ENCODE results near the gene TMEM175. TPM values are rescaled to one million over a fixed set of nuclear protein-coding genes. Genes with fewer than 3 reads are reported as not detected.

Gene TMEM175
- polyA plus RNA-seq, 1 donor (not counting 4 experiments of a cell fraction or from before 2014, with no cell fraction given), result 23.2 TPM

DNA sequence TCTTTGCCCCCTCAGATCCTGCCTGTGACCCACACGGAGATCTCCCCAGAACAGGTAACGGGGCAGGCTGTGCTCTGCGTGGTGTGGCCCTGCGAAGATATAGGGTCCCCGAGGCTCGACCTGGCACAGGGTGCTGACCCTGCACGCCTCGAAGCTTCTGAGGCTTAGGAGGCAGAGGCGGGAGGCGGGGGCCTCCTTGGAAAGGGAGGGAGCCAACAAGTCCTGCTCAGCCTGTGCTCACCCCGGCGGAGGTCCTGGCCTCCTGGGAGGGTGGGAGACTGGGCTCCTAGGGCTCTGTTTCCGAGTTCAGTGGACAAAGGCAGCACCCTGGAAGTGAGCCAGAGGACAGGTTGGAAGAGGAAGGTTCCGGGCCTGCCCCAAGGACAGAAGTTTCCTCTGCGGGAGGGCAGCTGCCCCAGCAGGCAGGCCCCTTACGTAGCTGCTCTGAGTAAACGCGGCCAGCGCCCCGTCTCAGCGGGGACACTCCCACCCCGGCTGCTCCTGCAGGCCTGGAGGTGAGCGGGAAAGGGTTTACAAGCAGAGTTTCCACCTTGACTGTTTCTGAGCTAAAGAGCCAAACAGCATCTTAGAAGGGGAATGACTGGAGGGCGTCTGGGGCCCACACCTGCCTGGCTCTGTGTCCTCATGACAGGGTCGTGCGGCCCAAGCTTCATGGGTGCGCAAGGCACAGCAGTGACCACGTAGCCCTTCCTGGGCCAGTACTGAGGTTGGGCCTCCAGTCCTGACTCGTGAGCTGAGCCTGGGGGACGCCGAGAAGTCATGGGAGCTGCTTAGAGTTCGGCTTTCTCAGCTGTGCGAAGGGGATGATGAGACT, 16.1 kb downstream of the TMEM175 start:
- DNase-seq (ENCODE audit: low read depth, low spot score), result no peak
- Histone ChIP-seq H3K9ac (ENCODE audit: control insufficient read depth, extremely low read depth, insufficient read depth, low read length) (no peak overlapping the region), H3K27ac (ENCODE audit: control insufficient read depth, insufficient read depth, low read length) (no peak overlapping the region), H3K4me1 (ENCODE audit: control insufficient read depth, extremely low read depth, insufficient read depth, low read length) (no peaks in the 10 kb centered on the region), H3K4me3 (ENCODE audit: control insufficient read depth in 2 of 3, extremely low read depth in 1 of 3, insufficient read depth in 2 of 3, low read depth in 1 of 3, low read length in 3 of 3) (no peak overlapping the region), H3K4me2 (ENCODE audit: control insufficient read depth, extremely low read depth, insufficient read depth, low read depth, low read length) (no peak overlapping the region), H3K36me3 (ENCODE audit: control insufficient read depth in 2 of 2, extremely low read depth in 1 of 2, insufficient read depth in 2 of 2, low read length in 2 of 2) (no peaks in the 10 kb centered on the region), H3K9me1 (ENCODE audit: control insufficient read depth, extremely low read depth, insufficient read depth, low read length) (no peaks in the 10 kb centered on the region), H3K27me3 (ENCODE audit: control insufficient read depth, extremely low read depth, insufficient read depth, low read length) (no peaks in the 10 kb centered on the region), H3K9me3 (ENCODE audit: control insufficient read depth, low read depth, low read length) (no peaks in the 10 kb centered on the region), H2AFZ (ENCODE audit: control insufficient read depth, low read length) (no peak overlapping the region), H3K79me2 (ENCODE audit: control insufficient read depth, insufficient read depth, low read length) (no peaks in the 10 kb centered on the region), H4K20me1 (ENCODE audit: control insufficient read depth, extremely low read depth, insufficient read depth, low read length) (no peaks in the 10 kb centered on the region)
- TF ChIP-seq EZH2 (IDR thresholded peaks at IDR 0.05; ENCODE audit: low read length), result no peak
- TF ChIP-seq, protein P1, sequence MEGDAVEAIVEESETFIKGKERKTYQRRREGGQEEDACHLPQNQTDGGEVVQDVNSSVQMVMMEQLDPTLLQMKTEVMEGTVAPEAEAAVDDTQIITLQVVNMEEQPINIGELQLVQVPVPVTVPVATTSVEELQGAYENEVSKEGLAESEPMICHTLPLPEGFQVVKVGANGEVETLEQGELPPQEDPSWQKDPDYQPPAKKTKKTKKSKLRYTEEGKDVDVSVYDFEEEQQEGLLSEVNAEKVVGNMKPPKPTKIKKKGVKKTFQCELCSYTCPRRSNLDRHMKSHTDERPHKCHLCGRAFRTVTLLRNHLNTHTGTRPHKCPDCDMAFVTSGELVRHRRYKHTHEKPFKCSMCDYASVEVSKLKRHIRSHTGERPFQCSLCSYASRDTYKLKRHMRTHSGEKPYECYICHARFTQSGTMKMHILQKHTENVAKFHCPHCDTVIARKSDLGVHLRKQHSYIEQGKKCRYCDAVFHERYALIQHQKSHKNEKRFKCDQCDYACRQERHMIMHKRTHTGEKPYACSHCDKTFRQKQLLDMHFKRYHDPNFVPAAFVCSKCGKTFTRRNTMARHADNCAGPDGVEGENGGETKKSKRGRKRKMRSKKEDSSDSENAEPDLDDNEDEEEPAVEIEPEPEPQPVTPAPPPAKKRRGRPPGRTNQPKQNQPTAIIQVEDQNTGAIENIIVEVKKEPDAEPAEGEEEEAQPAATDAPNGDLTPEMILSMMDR (optimal IDR thresholded peaks at IDR 0.05 in 1 of 3, IDR thresholded peaks at IDR 0.05 in 1 of 3, conservative IDR thresholded peaks at IDR 0.05 in 1 of 3; ENCODE audit: extremely low read depth in 1 of 3, insufficient read depth in 2 of 3, low read length in 3 of 3), result no peak
- FAIRE-seq, result no peak
- dilution Hi-C loops (cut with MboI; ENCODE audit: extremely low pct_ligation_motif_present, low sequenced_read_pairs), result no loop called here

DNA sequence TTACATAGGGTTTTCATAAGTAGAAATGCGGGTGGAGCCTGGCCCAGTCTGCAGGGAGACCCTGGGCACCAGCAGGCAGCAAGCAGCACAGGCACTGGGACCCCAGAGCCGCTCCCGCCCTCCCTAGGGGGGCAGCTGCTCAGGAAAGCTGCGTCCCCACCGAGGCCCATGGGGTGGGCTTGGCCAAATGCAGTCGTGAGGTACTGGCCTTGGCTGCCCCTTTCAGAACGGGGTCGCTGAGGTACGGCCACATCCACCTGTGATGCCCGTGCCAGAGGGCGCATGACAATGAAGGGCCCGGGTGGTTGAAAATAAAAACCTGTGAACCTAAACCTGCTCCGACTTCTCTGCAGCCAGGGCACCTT, 16.7 kb downstream of the TMEM175 start:
- Histone ChIP-seq H3K36me3 (ENCODE audit: control insufficient read depth in 2 of 2, extremely low read depth in 1 of 2, insufficient read depth in 2 of 2, low read length in 2 of 2) (no peaks in the 10 kb centered on the region), H3K9me1 (ENCODE audit: control insufficient read depth, extremely low read depth, insufficient read depth, low read length) (no peaks in the 10 kb centered on the region), H3K9me3 (ENCODE audit: control insufficient read depth, low read depth, low read length) (no peaks in the 10 kb centered on the region), H3K27ac (ENCODE audit: control insufficient read depth, insufficient read depth, low read length) (no peak overlapping the region), H3K27me3 (ENCODE audit: control insufficient read depth, extremely low read depth, insufficient read depth, low read length) (no peaks in the 10 kb centered on the region), H3K9ac (ENCODE audit: control insufficient read depth, extremely low read depth, insufficient read depth, low read length) (no peak overlapping the region), H3K4me2 (ENCODE audit: control insufficient read depth, extremely low read depth, insufficient read depth, low read depth, low read length) (no peak overlapping the region), H4K20me1 (ENCODE audit: control insufficient read depth, extremely low read depth, insufficient read depth, low read length) (no peaks in the 10 kb centered on the region), H3K4me3 (ENCODE audit: control insufficient read depth in 2 of 3, extremely low read depth in 1 of 3, insufficient read depth in 2 of 3, low read depth in 1 of 3, low read length in 3 of 3) (no peak overlapping the region), H3K4me1 (ENCODE audit: control insufficient read depth, extremely low read depth, insufficient read depth, low read length) (no peaks in the 10 kb centered on the region), H3K79me2 (ENCODE audit: control insufficient read depth, insufficient read depth, low read length) (no peaks in the 10 kb centered on the region), H2AFZ (ENCODE audit: control insufficient read depth, low read length) (no peak overlapping the region)
- dilution Hi-C loops (cut with MboI; ENCODE audit: extremely low pct_ligation_motif_present, low sequenced_read_pairs), result no loop called here
- TF ChIP-seq EZH2 (IDR thresholded peaks at IDR 0.05; ENCODE audit: low read length), result no peak
- TF ChIP-seq, protein P1 (optimal IDR thresholded peaks at IDR 0.05 in 1 of 3, IDR thresholded peaks at IDR 0.05 in 1 of 3, conservative IDR thresholded peaks at IDR 0.05 in 1 of 3; ENCODE audit: extremely low read depth in 1 of 3, insufficient read depth in 2 of 3, low read length in 3 of 3), result no peak
- no peak for DNase-seq (ENCODE audit: low read depth, low spot score)
- no peak for FAIRE-seq
